Endothelial cell of umbilical vein (primary cell): Measurements from ENCODE around the gene SEMA3A. TPM values are rescaled to one million over a fixed set of nuclear protein-coding genes. Genes with fewer than 3 reads are reported as not detected.

Experiments
- BruUV-seq: library from RNA; stranded (reverse); fragments of 400-500 nt; replicated peaks from 2 replicates; lab custom pipeline; 2021; lab: Mats Ljungman, UMichigan
- CTCF ChIA-PET: fragments of 300-600, 350-600 bp; sonication (Branson Sonifier 250); formaldehyde crosslinking; loops from one replicate; lab custom pipeline; 2021; ENCODE audit warnings: antibody characterized with exemption, inconsistent platforms; lab: Charles Lee
- POLR2A ChIA-PET: fragments of 300-600, 350-600 bp; sonication (Branson Sonifier 250); formaldehyde crosslinking; loops from one replicate; lab custom pipeline; 2021; ENCODE audit warnings: antibody characterized with exemption, inconsistent platforms; lab: Charles Lee
- DNase-seq: peaks from one replicate; pipeline ENCODE4 v3.0.0-alpha.2; 2011; ENCODE audit warnings: low read depth, low spot score
- FAIRE-seq: peaks from 2 replicates; lab custom pipeline; 2011; peaks lifted over from hg19 to GRCh38; lab: Jason Lieb, UNC
- H2AFZ ChIP-seq: 2 replicates; pipeline ENCODE4 v1.6.0; 2012; ENCODE audit warnings: low read depth, low read length, control low read depth, inconsistent platforms
- H3K27ac ChIP-seq: 2 replicates; pipeline ENCODE4 v1.5.1; 2011; ENCODE audit warnings: low read depth, mild to moderate bottlenecking, control low read depth, low read length, moderate library complexity; ENCODE audit not compliant: insufficient read depth
- H3K27me3 ChIP-seq, 2 experiments: 2 replicates each; pipeline versions ENCODE4 v1.6.0 to v1.6.1; 2011; ENCODE audit warnings: low read length in 2 of 2, mixed read lengths in 1 of 2; ENCODE audit not compliant: control insufficient read depth in 2 of 2, insufficient read depth in 2 of 2
- H3K36me3 ChIP-seq, 2 experiments: 2 replicates in 1 of 2; 3 replicates in 1 of 2; pipeline ENCODE4 v1.5.1; 2011; ENCODE audit warnings: low read length in 2 of 2, mild to moderate bottlenecking in 1 of 2, moderate library complexity in 1 of 2; ENCODE audit not compliant: control insufficient read depth in 2 of 2, insufficient read depth in 2 of 2; ENCODE audit errors: extremely low read depth in 1 of 2
- H3K4me1 ChIP-seq: 3 replicates; pipeline ENCODE4 v1.5.1; 2011; ENCODE audit warnings: mild to moderate bottlenecking, low read length; ENCODE audit not compliant: control insufficient read depth, insufficient read depth; ENCODE audit errors: extremely low read depth
- H3K4me2 ChIP-seq: 2 replicates; pipeline ENCODE4 v1.6.1; 2011; ENCODE audit warnings: low read length, control low read depth, mixed read lengths; ENCODE audit not compliant: insufficient read depth
- H3K4me3 ChIP-seq, 3 experiments: fragments of 200-600 bp in 1 of 3; sonication (generic), shearing (Covaris generic) in 1 of 3; replicated peaks in 1 of 3; 2 replicates each; pipeline ENCODE4 v1.5.1; 2011 to 2016; ENCODE audit warnings: control low read depth in 3 of 3, low read length in 3 of 3, mild to moderate bottlenecking in 2 of 3, inconsistent platforms in 1 of 3, low read depth in 1 of 3, moderate library complexity in 1 of 3; ENCODE audit not compliant: insufficient read depth in 1 of 3
- H3K79me2 ChIP-seq: 2 replicates; pipeline ENCODE4 v1.6.0; 2012; ENCODE audit warnings: low read length, inconsistent platforms; ENCODE audit not compliant: control insufficient read depth, insufficient read depth
- H3K9ac ChIP-seq: replicated peaks from 2 replicates; pipeline ENCODE3; 2011; ENCODE audit warnings: low read length, control low read depth; ENCODE audit not compliant: insufficient read depth; ENCODE audit errors: extremely low read depth
- H3K9me1 ChIP-seq: replicated peaks from 3 replicates; pipeline ENCODE4 v1.6.0; 2011; ENCODE audit warnings: mild to moderate bottlenecking, low read length; ENCODE audit not compliant: control insufficient read depth, insufficient read depth; ENCODE audit errors: extremely low read depth
- H3K9me3 ChIP-seq: replicated peaks from 2 replicates; pipeline ENCODE4 v1.5.1; 2012; ENCODE audit warnings: low read length, inconsistent platforms; ENCODE audit not compliant: control insufficient read depth, insufficient read depth
- H4K20me1 ChIP-seq: replicated peaks from 2 replicates; pipeline ENCODE3; 2011; ENCODE audit warnings: mild to moderate bottlenecking, low read length; ENCODE audit not compliant: control insufficient read depth, insufficient read depth; ENCODE audit errors: extremely low read depth
- EZH2 ChIP-seq: IDR thresholded peaks from 2 replicates; pipeline ENCODE4 v1.6.1; 2012; ENCODE audit warnings: borderline replicate concordance, low read depth, mild to moderate bottlenecking, moderate library complexity, low read length, inconsistent platforms; ENCODE audit not compliant: severe bottlenecking
- FOS ChIP-seq: IDR thresholded peaks from 2 replicates; pipeline ENCODE4 v1.6.1; 2011; ENCODE audit warnings: mild to moderate bottlenecking, low read length, moderate library complexity, borderline replicate concordance; ENCODE audit not compliant: insufficient read depth
- GATA2 ChIP-seq: IDR thresholded peaks from 2 replicates; pipeline ENCODE4 v1.7.0; 2011; ENCODE audit warnings: low read depth, mild to moderate bottlenecking, moderate library complexity, mixed read lengths, low read length; ENCODE audit not compliant: insufficient read length, insufficient read depth
- JUN ChIP-seq: IDR thresholded peaks from 2 replicates; pipeline ENCODE4 v1.6.1; 2011; ENCODE audit warnings: borderline replicate concordance, low read depth; ENCODE audit not compliant: insufficient read length, insufficient read depth
- MYC ChIP-seq: IDR thresholded peaks from one replicate; pipeline ENCODE4 v1.6.1; 2011; ENCODE audit warnings: mild to moderate bottlenecking, low read depth, low read length
- POLR2A ChIP-seq: IDR thresholded peaks from 2 replicates; pipeline ENCODE4 v1.6.1; 2012; ENCODE audit warnings: low read depth, mild to moderate bottlenecking, control low read depth, low read length
- POLR2AphosphoS5 ChIP-seq: IDR thresholded peaks from 2 replicates; pipeline ENCODE4 v1.6.1; 2012; ENCODE audit warnings: low read depth, mild to moderate bottlenecking, control low read depth, low read length, moderate library complexity; ENCODE audit not compliant: insufficient read depth
- dilution Hi-C: fragments of 300-500 bp; cut with MboI; formaldehyde crosslinking; loops from one replicate; pipeline ENCODE4 v1.15.0; 2019; ENCODE audit warnings: low sequenced_read_pairs; ENCODE audit not compliant: extremely low pct_ligation_motif_present
- intact Hi-C: fragments of 100-400 bp; cut with micrococcal nuclease; formaldehyde crosslinking; loops from one replicate; pipeline ENCODE4 v1.10.0; 2022
- polyA plus RNA-seq, 4 experiments: library from polyadenylated mRNA; depleted of rRNA in 3 of 4; stranded (reverse) in 3 of 4; unstranded in 1 of 4; fragments of >200 nt; gene quantifications; 2 replicates each; pipeline versions ENCODE4 v1.2.1 to v1.2.3, GENCODE V29; 2011 to 2012; ENCODE audit warnings: missing spikeins in 1 of 4
- total RNA-seq: library from RNA; stranded (reverse); gene quantifications from 2 replicates; pipeline ENCODE4 v1.2.3, GENCODE V29; 2021
- TF ChIP-seq, protein P1 (sequence below): IDR thresholded peaks from 2 replicates; pipeline ENCODE4 v1.6.1; 2011; ENCODE audit not compliant: insufficient read depth, insufficient read length
- TF ChIP-seq, protein P2 (sequence below), 2 donors: IDR thresholded peaks; 1 replicate in 1 of 2; 2 replicates in 1 of 2; pipeline ENCODE4 v1.5.1; 2011; ENCODE audit warnings: low read length in 2 of 2, mild to moderate bottlenecking in 2 of 2, moderate library complexity in 2 of 2, control low read depth in 1 of 2, inconsistent platforms in 1 of 2, low read depth in 1 of 2; ENCODE audit not compliant: insufficient read depth in 1 of 2; ENCODE audit errors: extremely low read depth in 1 of 2

The SEMA3A gene
- total and polyA plus RNA-seq, 2 donors (not counting 3 experiments of a cell fraction or from before 2014, with no cell fraction given): 0.68 to 1.2 TPM

DNA sequence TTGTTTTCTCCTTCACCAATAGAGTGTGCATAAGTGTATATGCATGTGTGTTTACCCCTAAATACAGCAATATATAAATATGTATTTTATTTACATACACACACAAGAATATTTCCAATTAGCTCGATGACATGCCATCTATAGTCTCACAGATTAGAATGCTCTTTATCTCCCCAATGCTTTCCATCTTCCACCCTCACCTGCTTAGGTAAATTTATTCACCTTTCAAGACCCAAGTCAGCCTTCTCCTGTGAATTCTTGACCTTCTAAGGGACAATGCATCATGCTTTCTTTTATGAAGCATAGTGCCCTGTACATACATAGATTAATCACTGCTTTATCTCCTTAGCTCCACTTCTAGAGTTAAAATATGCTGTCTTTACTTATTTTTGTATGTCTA, 49.7 kb downstream of the SEMA3A start:
- Histone ChIP-seq H3K27ac (no peak overlapping the region), H3K9me1 (no peaks in the 10 kb centered on the region), H3K4me2 (no peak overlapping the region), H3K4me3 (no peak overlapping the region), H3K4me1 (peaks cover 12% of the 10 kb centered on the region), H3K9me3 (no peaks in the 10 kb centered on the region), H4K20me1 (no peaks in the 10 kb centered on the region), H3K36me3 (no peaks in the 10 kb centered on the region), H2AFZ (no peak overlapping the region), H3K79me2 (no peaks in the 10 kb centered on the region), H3K27me3 (no peaks in the 10 kb centered on the region), H3K9ac (no peak overlapping the region)
- BruUV-seq: no TSS peak
- ChIA-PET POLR2A (no interaction called here), CTCF (interaction anchor here (1.3 kb wide), 1 partner anchor 12 kb away, joined by 4 read pairs; no protein-coding TSS in a partner anchor)
- intact Hi-C loops: no loop called here
- FAIRE-seq (no peak), DNase-seq (no peak)
- dilution Hi-C loops: no loop called here
- TF ChIP-seq, protein P1, sequence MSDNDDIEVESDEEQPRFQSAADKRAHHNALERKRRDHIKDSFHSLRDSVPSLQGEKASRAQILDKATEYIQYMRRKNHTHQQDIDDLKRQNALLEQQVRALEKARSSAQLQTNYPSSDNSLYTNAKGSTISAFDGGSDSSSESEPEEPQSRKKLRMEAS: no peak
- TF ChIP-seq GATA2: no peak
- no peak for TF ChIP-seq POLR2AphosphoS5
- TF ChIP-seq, protein P2, sequence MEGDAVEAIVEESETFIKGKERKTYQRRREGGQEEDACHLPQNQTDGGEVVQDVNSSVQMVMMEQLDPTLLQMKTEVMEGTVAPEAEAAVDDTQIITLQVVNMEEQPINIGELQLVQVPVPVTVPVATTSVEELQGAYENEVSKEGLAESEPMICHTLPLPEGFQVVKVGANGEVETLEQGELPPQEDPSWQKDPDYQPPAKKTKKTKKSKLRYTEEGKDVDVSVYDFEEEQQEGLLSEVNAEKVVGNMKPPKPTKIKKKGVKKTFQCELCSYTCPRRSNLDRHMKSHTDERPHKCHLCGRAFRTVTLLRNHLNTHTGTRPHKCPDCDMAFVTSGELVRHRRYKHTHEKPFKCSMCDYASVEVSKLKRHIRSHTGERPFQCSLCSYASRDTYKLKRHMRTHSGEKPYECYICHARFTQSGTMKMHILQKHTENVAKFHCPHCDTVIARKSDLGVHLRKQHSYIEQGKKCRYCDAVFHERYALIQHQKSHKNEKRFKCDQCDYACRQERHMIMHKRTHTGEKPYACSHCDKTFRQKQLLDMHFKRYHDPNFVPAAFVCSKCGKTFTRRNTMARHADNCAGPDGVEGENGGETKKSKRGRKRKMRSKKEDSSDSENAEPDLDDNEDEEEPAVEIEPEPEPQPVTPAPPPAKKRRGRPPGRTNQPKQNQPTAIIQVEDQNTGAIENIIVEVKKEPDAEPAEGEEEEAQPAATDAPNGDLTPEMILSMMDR (IDR thresholded peaks at IDR 0.05; ENCODE audit: extremely low read depth in 1 of 2, insufficient read depth in 1 of 2, low read depth in 1 of 2, low read length in 2 of 2): no peak
- TF ChIP-seq FOS: no peak
- TF ChIP-seq MYC: no peak
- no peak for TF ChIP-seq POLR2A
- no peak for TF ChIP-seq EZH2
- TF ChIP-seq JUN: no peak
